DND-41 (cell line): ENCODE data around the gene VPS54.

Source experiments
- CTCF ChIP-seq: IDR thresholded peaks from 2 replicates; pipeline ENCODE4 v1.5.1; 2012; ENCODE audit warnings: borderline replicate concordance, low read length, moderate library complexity, mild to moderate bottlenecking; ENCODE audit not compliant: poor library complexity, severe bottlenecking; ENCODE audit errors: extremely low read depth
- EZH2 ChIP-seq: IDR thresholded peaks from 3 replicates; pipeline ENCODE4 v1.6.1; 2012; ENCODE audit warnings: borderline replicate concordance, low read depth, mild to moderate bottlenecking, moderate library complexity, low read length, inconsistent platforms; ENCODE audit not compliant: severe bottlenecking

DNA sequence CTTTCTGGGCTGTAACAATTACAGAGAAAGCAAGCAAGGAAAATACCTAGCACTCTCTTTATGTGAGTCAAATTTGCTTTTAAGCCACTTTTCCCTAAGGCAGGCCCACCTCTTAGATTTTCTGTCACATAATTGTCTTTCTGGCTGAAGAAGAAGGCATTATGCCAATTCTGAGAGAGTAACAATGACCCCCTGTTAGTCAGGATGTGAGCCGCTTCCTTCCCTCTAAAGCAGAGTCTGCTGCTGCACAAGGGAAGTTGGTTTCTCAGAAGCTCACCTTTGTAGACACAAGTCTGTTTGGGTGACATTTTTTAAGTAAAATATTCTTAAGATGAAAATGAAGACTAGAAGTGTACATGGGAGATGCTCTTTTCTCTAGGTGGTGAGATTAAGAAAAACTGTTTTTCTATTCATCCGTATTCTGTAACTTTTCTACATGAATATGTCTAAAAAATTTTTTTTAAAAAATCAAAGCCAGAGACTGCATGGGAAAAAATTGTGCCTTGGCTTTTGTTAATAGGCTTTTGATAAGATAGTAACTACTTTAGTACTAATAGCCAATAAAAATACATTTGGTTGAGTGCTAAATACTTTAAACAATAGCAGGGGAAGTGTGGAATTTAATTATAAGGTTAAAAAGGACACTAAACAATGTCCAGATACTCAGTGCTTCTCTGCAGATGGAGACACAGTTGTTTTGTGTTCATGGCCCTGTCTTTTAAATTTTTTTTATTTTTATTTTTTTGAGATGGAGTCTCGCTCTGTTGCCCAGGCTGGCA, 33.4 kb upstream of the VPS54 start:
- TF ChIP-seq CTCF, result no peak
- no peak for TF ChIP-seq EZH2
